Tibial nerve (tissue), 4 donors: Measurements from ENCODE around the gene RBM4B. TPM values are rescaled to one million over a fixed set of nuclear protein-coding genes. Genes with fewer than 3 reads are reported as not detected.

Source experiments
- DNase-seq, 2 donors: peaks; one replicate each; pipeline ENCODE4 v3.0.0-alpha.2; 2019; ENCODE audit warnings: low spot score in 2 of 2
- H3K27ac ChIP-seq, 4 donors: fragments of 200-600 bp; sonication (generic) in 3 of 4; one replicate each; pipeline ENCODE4 v1.5.1; 2017 to 2019; ENCODE audit warnings: mild to moderate bottlenecking in 1 of 4
- H3K27me3 ChIP-seq, 2 donors: fragments of 200-600 bp; sonication (generic) in 1 of 2; one replicate each; pipeline versions ENCODE4 v1.5.1 to v1.6.0; 2017 to 2019
- H3K36me3 ChIP-seq, 3 donors: fragments of 200-600 bp; sonication (generic); one replicate each; pipeline ENCODE4 v1.5.1; 2018 to 2019
- H3K4me1 ChIP-seq, 4 donors: fragments of 200-600 bp; sonication (generic) in 3 of 4; one replicate each; pipeline ENCODE4 v1.5.1; 2017 to 2019
- H3K4me3 ChIP-seq, 4 donors: fragments of 200-600 bp; sonication (generic) in 3 of 4; one replicate each; pipeline ENCODE4 v1.5.1; 2017 to 2019; ENCODE audit warnings: mild to moderate bottlenecking in 1 of 4, moderate library complexity in 1 of 4
- H3K9me3 ChIP-seq, 4 donors: fragments of 200-600 bp; sonication (generic) in 3 of 4; one replicate each; pipeline ENCODE4 v1.5.1; 2017 to 2019
- EP300 ChIP-seq, 2 donors: sonication (generic); formaldehyde crosslinking; IDR thresholded peaks; one replicate each; pipeline ENCODE4 v1.6.1; 2017; ENCODE audit warnings: antibody characterized with exemption in 2 of 2, mild to moderate bottlenecking in 1 of 2
- POLR2A ChIP-seq, 2 donors: fragments of 450-650 bp; IDR thresholded peaks; one replicate each; pipeline ENCODE4 v1.6.1; 2017; ENCODE audit warnings: antibody characterized with exemption in 2 of 2, mild to moderate bottlenecking in 2 of 2, moderate library complexity in 2 of 2
- WGBS, 2 donors: methylation state at CpG; one replicate each; pipeline ENCODE4 v1.1.5; 2018; 5-methylcytosine and 5-hydroxymethylcytosine counted together
- total RNA-seq, 4 donors: library from RNA; depleted of rRNA; stranded (reverse); fragments of >200 nt; gene quantifications; one replicate each; pipeline ENCODE4 v1.1.0, GENCODE V29; 2016
- TF ChIP-seq, protein P1 (sequence below), 5 experiments: fragments of 200-600 bp in 3 of 5; fragments of 450-650 bp in 2 of 5; sonication (generic) in 3 of 5; IDR thresholded peaks; one replicate each; pipeline ENCODE4 v1.5.1; 2016 to 2019; ENCODE audit warnings: antibody characterized with exemption in 5 of 5, mild to moderate bottlenecking in 3 of 5, moderate library complexity in 2 of 5

The RBM4B gene
- total RNA-seq, 4 donors from 2014 or later, result 7.1 to 15.9 (median 12.2) TPM

DNA sequence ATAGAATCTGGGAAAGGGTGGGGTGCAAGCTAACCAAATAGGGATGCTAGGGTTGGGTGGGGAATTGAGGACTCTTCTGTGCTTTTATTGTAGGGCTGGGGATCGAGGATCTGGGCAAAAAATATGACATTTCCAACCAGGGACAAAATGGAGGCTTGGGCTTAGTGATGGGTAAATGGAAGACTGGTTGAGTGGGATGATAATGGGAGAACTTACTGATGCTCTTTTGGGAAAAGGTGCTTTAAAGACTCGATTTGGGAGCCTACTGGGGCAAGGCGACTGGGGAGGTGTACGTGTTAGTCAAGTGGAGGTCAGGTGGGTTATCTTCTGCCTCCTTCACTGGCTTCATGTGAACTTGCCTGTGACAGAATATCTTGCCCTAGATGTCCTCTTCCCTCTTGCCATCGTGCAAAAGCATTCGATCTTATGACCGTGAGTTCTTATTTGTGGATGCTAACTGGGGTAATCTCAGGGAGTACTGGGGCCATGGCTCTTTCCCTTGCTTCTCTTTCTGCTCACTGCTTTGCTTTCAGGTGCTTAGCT, 49.6 kb downstream of the RBM4B start:
- WGBS, 2 donors, result 87 to 91% methylated on average over 7 of the region's 7 CpGs
- Histone ChIP-seq H3K36me3 (peaks cover 0 to 77% (median 33%) of the 10 kb centered on the region in 3 donors), H3K4me3 (no peak overlapping the region)

DNA sequence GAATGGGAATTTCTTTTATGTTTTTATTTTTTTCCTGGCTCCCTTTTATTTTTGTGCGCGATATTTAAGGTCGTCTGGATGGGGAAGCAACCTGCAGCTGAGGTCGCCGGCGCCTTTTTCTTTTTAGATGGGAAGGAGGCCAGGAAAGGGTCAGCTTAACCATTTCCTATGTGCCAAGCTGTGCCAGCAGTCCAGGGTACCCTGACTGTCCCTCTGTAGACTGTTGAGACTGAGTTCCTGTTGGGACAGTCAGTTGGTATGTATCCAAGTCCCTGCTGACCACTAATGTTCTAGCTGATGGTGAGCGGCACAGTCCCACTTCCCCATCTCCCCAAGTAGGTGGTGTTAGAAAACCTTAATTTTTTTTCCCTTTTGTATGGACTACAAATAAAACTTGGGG, 50.8 kb downstream of the RBM4B start:
- no peaks in the 10 kb centered on the region for H3K27me3 ChIP-seq
- H3K27ac ChIP-seq, result no peak overlapping the region
- H3K9me3 ChIP-seq, result no peaks in the 10 kb centered on the region
- peaks cover 0 to 38% (median 13%) of the 10 kb centered on the region in 4 donors for H3K4me1 ChIP-seq
- TF ChIP-seq, protein P1, sequence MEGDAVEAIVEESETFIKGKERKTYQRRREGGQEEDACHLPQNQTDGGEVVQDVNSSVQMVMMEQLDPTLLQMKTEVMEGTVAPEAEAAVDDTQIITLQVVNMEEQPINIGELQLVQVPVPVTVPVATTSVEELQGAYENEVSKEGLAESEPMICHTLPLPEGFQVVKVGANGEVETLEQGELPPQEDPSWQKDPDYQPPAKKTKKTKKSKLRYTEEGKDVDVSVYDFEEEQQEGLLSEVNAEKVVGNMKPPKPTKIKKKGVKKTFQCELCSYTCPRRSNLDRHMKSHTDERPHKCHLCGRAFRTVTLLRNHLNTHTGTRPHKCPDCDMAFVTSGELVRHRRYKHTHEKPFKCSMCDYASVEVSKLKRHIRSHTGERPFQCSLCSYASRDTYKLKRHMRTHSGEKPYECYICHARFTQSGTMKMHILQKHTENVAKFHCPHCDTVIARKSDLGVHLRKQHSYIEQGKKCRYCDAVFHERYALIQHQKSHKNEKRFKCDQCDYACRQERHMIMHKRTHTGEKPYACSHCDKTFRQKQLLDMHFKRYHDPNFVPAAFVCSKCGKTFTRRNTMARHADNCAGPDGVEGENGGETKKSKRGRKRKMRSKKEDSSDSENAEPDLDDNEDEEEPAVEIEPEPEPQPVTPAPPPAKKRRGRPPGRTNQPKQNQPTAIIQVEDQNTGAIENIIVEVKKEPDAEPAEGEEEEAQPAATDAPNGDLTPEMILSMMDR (IDR thresholded peaks at IDR 0.05), result no peak
- TF ChIP-seq EP300 (IDR thresholded peaks at IDR 0.05), result no peak
- TF ChIP-seq POLR2A (IDR thresholded peaks at IDR 0.05), result no peak
- H3K36me3 ChIP-seq, result peaks cover 0 to 82% (median 33%) of the 10 kb centered on the region in 3 donors
- H3K4me3 ChIP-seq, result no peak overlapping the region
- WGBS, 2 donors, result 82 to 90% methylated on average over 7 of the region's 7 CpGs
- no peak for DNase-seq

More for the DNA sequence above, 49.6 kb downstream of the RBM4B start:
- TF ChIP-seq POLR2A (IDR thresholded peaks at IDR 0.05), result no peak
- TF ChIP-seq, protein P1 (IDR thresholded peaks at IDR 0.05), result no peak
- no peak for TF ChIP-seq EP300 (IDR thresholded peaks at IDR 0.05)
- no peak overlapping the region for H3K27ac ChIP-seq
- no peak for DNase-seq
- H3K4me1 ChIP-seq, result peaks cover 0 to 30% (median 6%) of the 10 kb centered on the region in 4 donors
- H3K27me3 ChIP-seq, result no peaks in the 10 kb centered on the region
- no peaks in the 10 kb centered on the region for H3K9me3 ChIP-seq

DNA sequence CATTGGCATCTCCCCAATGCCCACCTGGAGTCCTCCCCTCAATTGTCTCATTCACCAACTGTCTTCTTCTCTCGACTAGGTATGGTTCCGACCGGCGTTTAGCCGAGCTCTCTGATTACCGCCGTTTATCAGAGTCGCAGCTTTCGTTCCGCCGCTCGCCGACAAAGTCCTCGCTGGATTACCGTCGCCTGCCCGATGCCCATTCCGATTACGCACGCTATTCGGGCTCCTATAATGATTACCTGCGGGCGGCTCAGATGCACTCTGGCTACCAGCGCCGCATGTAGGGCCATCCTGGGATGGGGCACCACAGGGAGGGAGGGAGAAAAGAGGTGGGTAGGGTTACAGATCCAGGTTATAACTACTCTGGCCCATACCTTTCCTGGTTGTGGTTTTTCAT, 51.3 kb downstream of the RBM4B start:
- WGBS, 2 donors, result 94 to 95% methylated on average over 25 of the region's 25 CpGs
- H3K36me3 ChIP-seq, result peaks cover 0 to 82% (median 33%) of the 10 kb centered on the region in 3 donors
- peaks cover 0 to 42% (median 13%) of the 10 kb centered on the region in 4 donors for H3K4me1 ChIP-seq
- no peak overlapping the region for H3K27ac ChIP-seq
- DNase-seq, result no peak
- no peaks in the 10 kb centered on the region for H3K27me3 ChIP-seq
- no peaks in the 10 kb centered on the region for H3K9me3 ChIP-seq
- no peak overlapping the region for H3K4me3 ChIP-seq
- TF ChIP-seq EP300 (IDR thresholded peaks at IDR 0.05), result no peak
- no peak for TF ChIP-seq POLR2A (IDR thresholded peaks at IDR 0.05)
- TF ChIP-seq, protein P1 (IDR thresholded peaks at IDR 0.05), result no peak

DNA sequence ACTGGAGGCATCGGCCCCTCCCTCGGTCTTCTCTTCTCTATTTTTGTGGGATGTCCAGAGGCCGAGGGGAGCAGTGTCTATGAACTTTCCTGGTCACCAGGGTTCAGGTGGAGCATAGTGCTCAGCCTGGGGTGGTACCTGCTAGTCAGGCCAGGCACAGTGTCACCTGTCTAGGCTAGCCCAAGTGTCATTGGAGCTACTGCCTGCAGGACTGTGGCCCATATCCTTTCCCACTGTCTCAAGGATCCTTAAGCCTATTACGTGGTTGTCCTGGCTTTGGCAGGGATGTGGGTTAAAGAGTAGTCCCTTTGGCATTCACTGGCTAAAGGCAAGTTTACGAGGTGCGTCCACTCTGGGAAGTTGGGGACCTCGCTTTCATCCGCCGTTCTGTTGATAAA, 51.9 kb downstream of the RBM4B start:
- no peaks in the 10 kb centered on the region for H3K9me3 ChIP-seq
- H3K27me3 ChIP-seq, result no peaks in the 10 kb centered on the region
- H3K36me3 ChIP-seq, result peaks cover 0 to 77% (median 33%) of the 10 kb centered on the region in 3 donors
- H3K4me1 ChIP-seq, result peaks cover 0 to 48% (median 18%) of the 10 kb centered on the region in 4 donors
- WGBS, 2 donors, result 90 to 91% methylated on average over 9 of the region's 9 CpGs
- no peak for DNase-seq
- H3K27ac ChIP-seq, result no peak overlapping the region
- no peak for TF ChIP-seq POLR2A (IDR thresholded peaks at IDR 0.05)
- TF ChIP-seq, protein P1 (IDR thresholded peaks at IDR 0.05), result no peak
- TF ChIP-seq EP300 (IDR thresholded peaks at IDR 0.05), result no peak
- no peak overlapping the region for H3K4me3 ChIP-seq

DNA sequence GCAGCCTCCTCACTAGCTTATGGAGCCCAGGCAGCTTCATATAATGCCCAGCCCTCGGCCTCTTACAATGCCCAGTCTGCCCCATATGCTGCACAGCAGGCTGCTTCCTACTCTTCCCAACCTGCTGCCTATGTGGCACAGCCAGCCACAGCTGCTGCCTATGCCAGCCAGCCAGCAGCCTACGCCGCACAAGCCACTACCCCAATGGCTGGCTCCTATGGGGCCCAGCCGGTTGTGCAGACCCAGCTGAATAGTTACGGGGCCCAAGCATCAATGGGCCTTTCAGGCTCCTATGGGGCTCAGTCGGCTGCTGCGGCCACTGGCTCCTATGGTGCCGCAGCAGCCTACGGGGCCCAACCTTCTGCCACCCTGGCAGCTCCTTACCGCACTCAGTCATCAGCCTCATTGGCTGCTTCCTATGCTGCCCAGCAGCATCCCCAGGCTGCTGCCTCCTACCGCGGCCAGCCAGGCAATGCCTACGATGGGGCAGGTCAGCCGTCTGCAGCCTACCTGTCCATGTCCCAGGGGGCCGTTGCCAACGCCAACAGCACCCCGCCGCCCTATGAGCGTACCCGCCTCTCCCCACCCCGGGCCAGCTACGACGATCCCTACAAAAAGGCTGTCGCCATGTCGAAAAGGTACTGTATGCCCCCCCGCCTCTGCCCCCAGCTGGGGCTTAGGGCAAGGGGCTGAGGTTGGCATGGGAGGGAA, 52.5 kb downstream of the RBM4B start:
- Histone ChIP-seq H3K27ac (no peak overlapping the region), H3K4me1 (peaks cover 0 to 54% (median 23%) of the 10 kb centered on the region in 4 donors), H3K27me3 (no peaks in the 10 kb centered on the region), H3K36me3 (peaks cover 0 to 79% (median 33%) of the 10 kb centered on the region in 3 donors), H3K4me3 (no peak overlapping the region), H3K9me3 (no peaks in the 10 kb centered on the region)
- whole genome bisulfite sequencing, 2 donors, result 93 to 96% methylated on average over 16 to 22 of the region's 26 CpGs
- no peak for DNase-seq
- TF ChIP-seq EP300 (IDR thresholded peaks at IDR 0.05) (no peak), POLR2A (IDR thresholded peaks at IDR 0.05) (no peak)
- TF ChIP-seq, protein P1 (IDR thresholded peaks at IDR 0.05), result no peak
